ENCODE results near the gene FILIP1.

GRCh38 chr6:75490706-75491105 lies 2.9 kb downstream of the FILIP1 start:
- TF ChIP-seq CTCF (IDR thresholded peaks at IDR 0.05; ENCODE audit: insufficient read depth, low read length, poor library complexity, severe bottlenecking) (no peak), EZH2phosphoT487 (conservative IDR thresholded peaks at IDR 0.05; ENCODE audit: low read length) (no peak)

All from SU-DHL-6 (cell line).